Neural progenitor cell (in vitro differentiated cells): ENCODE data around the gene AFF1. TPM values are rescaled to one million over a fixed set of nuclear protein-coding genes. Genes with fewer than 3 reads are reported as not detected.

Source experiments
- DNase-seq: peaks from one replicate; pipeline ENCODE4 v3.0.0-alpha.2; 2016; ENCODE audit warnings: low spot score
- H2AFZ ChIP-seq: fragments of 200-600 bp; sonication (generic); replicated peaks from 2 replicates; pipeline ENCODE4 v1.6.1; 2016; ENCODE audit warnings: antibody characterized with exemption
- H3F3A ChIP-seq: fragments of 200-600 bp; sonication (generic); 2 replicates; pipeline ENCODE4 v1.6.1; 2016; ENCODE audit warnings: antibody characterized with exemption, low read depth
- H3K27ac ChIP-seq: fragments of 200-600 bp; sonication (generic); 2 replicates; pipeline ENCODE4 v1.5.1; 2016; ENCODE audit warnings: mild to moderate bottlenecking
- H3K27me3 ChIP-seq: fragments of 200-600 bp; sonication (generic); 2 replicates; pipeline ENCODE4 v1.6.1; 2016; ENCODE audit warnings: mild to moderate bottlenecking, moderate library complexity
- H3K36me3 ChIP-seq: fragments of 200-600 bp; sonication (generic); 2 replicates; pipeline ENCODE4 v1.5.1; 2016
- H3K4me1 ChIP-seq: fragments of 200-600 bp; sonication (generic); 2 replicates; pipeline ENCODE4 v1.6.1; 2016; ENCODE audit warnings: mixed run types
- H3K4me2 ChIP-seq: fragments of 200-600 bp; sonication (generic); 2 replicates; pipeline ENCODE4 v1.6.1; 2016
- H3K4me3 ChIP-seq: fragments of 200-600 bp; sonication (generic); 2 replicates; pipeline ENCODE4 v1.5.1; 2016
- H3K79me2 ChIP-seq: fragments of 200-600 bp; sonication (generic); 2 replicates; pipeline ENCODE4 v1.6.1; 2016; ENCODE audit warnings: low read depth
- H3K9ac ChIP-seq: fragments of 200-600 bp; sonication (generic); 2 replicates; pipeline ENCODE4 v1.6.1; 2016
- H3K9me3 ChIP-seq: fragments of 200-600 bp; sonication (generic); 2 replicates; pipeline ENCODE4 v1.5.1; 2016; ENCODE audit warnings: low read depth
- H4K20me1 ChIP-seq: fragments of 200-600 bp; sonication (generic); 2 replicates; pipeline ENCODE4 v1.6.1; 2016; ENCODE audit warnings: low read depth
- H3K27ac Mint-ChIP-seq: 3 replicates; pipeline ENCODE4 v1.8.0; 2021; ENCODE audit warnings: mixed read lengths
- H3K27me3 Mint-ChIP-seq: 2 replicates; pipeline ENCODE4 v1.8.0; 2022; ENCODE audit warnings: low read depth, mild to moderate bottlenecking, inconsistent platforms, moderate library complexity, mixed read lengths; ENCODE audit not compliant: insufficient read depth
- H3K36me3 Mint-ChIP-seq: 3 replicates; pipeline ENCODE4 v1.8.0; 2021; ENCODE audit warnings: mixed read lengths
- H3K4me1 Mint-ChIP-seq: 3 replicates; pipeline ENCODE4 v1.8.0; 2021; ENCODE audit warnings: mixed read lengths
- H3K4me3 Mint-ChIP-seq: 3 replicates; pipeline ENCODE4 v1.8.0; 2021; ENCODE audit warnings: mild to moderate bottlenecking, moderate library complexity, mixed read lengths
- H3K9me3 Mint-ChIP-seq: 3 replicates; pipeline ENCODE4 v1.8.0; 2020; ENCODE audit warnings: mixed read lengths
- EZH2 ChIP-seq: fragments of 200-600 bp; sonication (generic); IDR thresholded peaks from 2 replicates; pipeline ENCODE4 v1.6.1; 2017; ENCODE audit warnings: antibody characterized with exemption, mild to moderate bottlenecking, moderate library complexity
- EZH2phosphoT487 ChIP-seq: fragments of 200-600 bp; sonication (generic); IDR thresholded peaks from 2 replicates; pipeline ENCODE4 v1.6.1; 2017; ENCODE audit warnings: antibody characterized with exemption
- total RNA-seq: library from RNA; depleted of rRNA; stranded (reverse); fragments of >200 nt; gene quantifications from 2 replicates; pipeline ENCODE4 v1.2.3, GENCODE V29; 2015; ENCODE audit warnings: low replicate concordance
- TF ChIP-seq, protein P1 (sequence below): fragments of 200-600 bp; sonication (generic); IDR thresholded peaks from 2 replicates; pipeline ENCODE4 v1.5.1; 2017; ENCODE audit warnings: antibody characterized with exemption, mild to moderate bottlenecking

The AFF1 gene
- total RNA-seq, 1 donor from 2014 or later, result 29.0 TPM

DNA sequence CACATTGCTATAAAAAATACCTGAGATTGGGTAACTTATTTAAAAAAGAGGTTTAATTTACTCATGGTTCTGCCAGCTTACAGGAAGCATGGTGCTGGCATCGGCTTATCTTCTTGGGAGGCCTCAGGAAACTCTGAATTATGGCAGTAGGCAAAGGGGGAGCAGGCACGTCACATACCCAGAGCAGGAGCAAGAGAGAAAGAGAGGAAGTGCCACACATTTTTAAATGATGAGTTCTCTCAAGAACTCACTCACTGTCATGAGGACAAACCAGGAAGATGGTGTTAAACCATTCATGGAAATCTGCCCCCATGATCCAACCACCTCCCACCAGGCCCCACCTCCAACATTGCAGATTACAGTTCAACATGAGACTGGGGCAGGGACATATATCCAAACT lies 10.0 kb upstream of the AFF1 start:
- no peaks in the 10 kb centered on the region for H3K9me3 Mint-ChIP-seq
- Histone ChIP-seq H3K27me3 (no peaks in the 10 kb centered on the region), H4K20me1 (no peaks in the 10 kb centered on the region), H3K9ac (no peak overlapping the region), H2AFZ (no peak overlapping the region), H3K36me3 (no peaks in the 10 kb centered on the region), H3K4me2 (no peak overlapping the region), H3K9me3 (no peaks in the 10 kb centered on the region), H3F3A (no peaks in the 10 kb centered on the region), H3K4me1 (no peaks in the 10 kb centered on the region), H3K79me2 (no peaks in the 10 kb centered on the region), H3K27ac (no peak overlapping the region), H3K4me3 (no peak overlapping the region)
- no peaks in the 10 kb centered on the region for H3K36me3 Mint-ChIP-seq
- no peak overlapping the region for H3K27ac Mint-ChIP-seq
- no peak for DNase-seq
- H3K4me1 Mint-ChIP-seq, result peaks cover 4% of the 10 kb centered on the region
- peaks cover 2% of the 10 kb centered on the region for H3K27me3 Mint-ChIP-seq
- no peak overlapping the region for H3K4me3 Mint-ChIP-seq
- no peak for TF ChIP-seq EZH2
- no peak for TF ChIP-seq EZH2phosphoT487

DNA sequence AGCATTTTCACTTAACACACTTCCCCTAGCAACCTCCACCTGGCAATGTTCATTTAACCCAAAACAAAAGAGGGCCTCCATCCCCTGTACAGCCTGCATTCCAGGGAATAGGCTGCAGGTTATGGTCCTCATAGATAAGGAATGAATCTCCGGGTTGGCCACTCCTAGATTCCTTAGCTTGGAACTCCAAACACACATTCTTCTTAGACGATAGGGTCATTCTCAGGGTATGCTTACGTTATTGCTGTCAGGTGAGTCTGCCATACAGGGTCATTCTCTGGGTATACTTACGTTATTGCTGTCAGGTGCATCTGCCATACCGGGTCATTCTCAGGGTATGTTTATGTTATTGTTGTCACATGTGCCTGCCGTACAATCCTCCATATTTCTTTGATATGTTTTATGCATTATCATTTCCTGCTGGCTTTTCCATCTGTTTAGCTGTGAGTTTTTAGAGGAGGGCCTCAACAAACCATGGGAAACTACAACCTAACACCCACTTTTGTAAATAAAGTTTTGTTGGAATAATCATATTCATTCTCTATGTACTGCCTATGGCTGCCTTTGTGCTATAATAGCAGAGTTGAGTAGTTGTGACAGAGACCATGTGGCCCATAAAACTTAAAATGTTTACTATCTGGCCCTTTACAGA lies 8.2 kb upstream of the AFF1 start:
- no peak overlapping the region for H3K4me3 ChIP-seq
- H2AFZ ChIP-seq, result no peak overlapping the region
- H3K27me3 ChIP-seq, result no peaks in the 10 kb centered on the region
- Mint-ChIP-seq H3K4me3 (no peak overlapping the region), H3K27ac (no peak overlapping the region), H3K4me1 (peaks cover 4% of the 10 kb centered on the region), H3K36me3 (no peaks in the 10 kb centered on the region), H3K9me3 (no peaks in the 10 kb centered on the region), H3K27me3 (peaks cover 2% of the 10 kb centered on the region)
- TF ChIP-seq EZH2 (no peak), EZH2phosphoT487 (no peak)
- TF ChIP-seq, protein P1, sequence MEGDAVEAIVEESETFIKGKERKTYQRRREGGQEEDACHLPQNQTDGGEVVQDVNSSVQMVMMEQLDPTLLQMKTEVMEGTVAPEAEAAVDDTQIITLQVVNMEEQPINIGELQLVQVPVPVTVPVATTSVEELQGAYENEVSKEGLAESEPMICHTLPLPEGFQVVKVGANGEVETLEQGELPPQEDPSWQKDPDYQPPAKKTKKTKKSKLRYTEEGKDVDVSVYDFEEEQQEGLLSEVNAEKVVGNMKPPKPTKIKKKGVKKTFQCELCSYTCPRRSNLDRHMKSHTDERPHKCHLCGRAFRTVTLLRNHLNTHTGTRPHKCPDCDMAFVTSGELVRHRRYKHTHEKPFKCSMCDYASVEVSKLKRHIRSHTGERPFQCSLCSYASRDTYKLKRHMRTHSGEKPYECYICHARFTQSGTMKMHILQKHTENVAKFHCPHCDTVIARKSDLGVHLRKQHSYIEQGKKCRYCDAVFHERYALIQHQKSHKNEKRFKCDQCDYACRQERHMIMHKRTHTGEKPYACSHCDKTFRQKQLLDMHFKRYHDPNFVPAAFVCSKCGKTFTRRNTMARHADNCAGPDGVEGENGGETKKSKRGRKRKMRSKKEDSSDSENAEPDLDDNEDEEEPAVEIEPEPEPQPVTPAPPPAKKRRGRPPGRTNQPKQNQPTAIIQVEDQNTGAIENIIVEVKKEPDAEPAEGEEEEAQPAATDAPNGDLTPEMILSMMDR, result no peak
- no peaks in the 10 kb centered on the region for H3F3A ChIP-seq
- H4K20me1 ChIP-seq, result no peaks in the 10 kb centered on the region
- no peaks in the 10 kb centered on the region for H3K36me3 ChIP-seq
- no peak for DNase-seq
- H3K79me2 ChIP-seq, result no peaks in the 10 kb centered on the region
- no peaks in the 10 kb centered on the region for H3K4me1 ChIP-seq
- no peaks in the 10 kb centered on the region for H3K9me3 ChIP-seq
- no peak overlapping the region for H3K9ac ChIP-seq
- no peak overlapping the region for H3K27ac ChIP-seq
- no peak overlapping the region for H3K4me2 ChIP-seq

DNA sequence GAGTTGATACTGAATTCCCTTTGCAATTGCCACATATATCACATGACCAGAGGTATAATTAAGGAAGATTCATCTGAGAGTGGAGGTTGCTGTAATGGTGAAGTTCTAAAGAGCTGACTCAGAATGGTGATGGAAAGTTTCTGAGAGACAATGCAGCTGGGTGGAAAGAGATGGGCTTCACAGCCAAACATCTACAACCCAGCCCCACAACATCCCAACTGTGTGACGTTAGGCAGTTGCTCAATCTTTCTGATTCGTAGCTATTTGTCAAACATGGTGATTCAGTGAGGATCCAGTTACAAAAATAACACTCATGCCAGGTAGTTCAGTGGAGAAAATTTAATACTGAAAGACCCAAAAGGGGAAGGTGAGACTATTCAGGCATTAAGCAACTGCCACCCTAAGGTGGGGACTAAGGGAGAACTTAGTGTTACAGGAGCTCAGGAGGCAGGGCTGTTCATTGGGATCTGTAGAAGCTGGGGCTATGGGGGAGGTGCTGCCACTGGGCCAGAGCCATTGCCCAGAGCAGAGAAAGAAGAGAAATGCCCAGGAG lies 6.9 kb upstream of the AFF1 start:
- Histone ChIP-seq H4K20me1 (no peaks in the 10 kb centered on the region), H3F3A (no peaks in the 10 kb centered on the region), H3K9ac (no peak overlapping the region), H3K4me1 (no peaks in the 10 kb centered on the region), H2AFZ (no peak overlapping the region), H3K4me3 (no peak overlapping the region), H3K4me2 (no peak overlapping the region), H3K27me3 (peaks cover 1% of the 10 kb centered on the region), H3K27ac (no peak overlapping the region), H3K36me3 (no peaks in the 10 kb centered on the region), H3K9me3 (no peaks in the 10 kb centered on the region), H3K79me2 (no peaks in the 10 kb centered on the region)
- Mint-ChIP-seq H3K4me3 (no peak overlapping the region), H3K27me3 (peaks cover 2% of the 10 kb centered on the region), H3K27ac (no peak overlapping the region), H3K36me3 (no peaks in the 10 kb centered on the region), H3K9me3 (no peaks in the 10 kb centered on the region), H3K4me1 (no peaks in the 10 kb centered on the region)
- no peak for DNase-seq
- TF ChIP-seq, protein P1, result no peak
- TF ChIP-seq EZH2phosphoT487, result no peak
- no peak for TF ChIP-seq EZH2
